GM12864 (cell line): ENCODE measurements around the gene LRRC17.

Experiments used
- DNase-seq: peaks from one replicate; pipeline ENCODE4 v3.0.0-alpha.2; 2011; ENCODE audit warnings: low read depth
- H3K4me3 ChIP-seq: 2 replicates; pipeline ENCODE4 v1.5.1; 2011; ENCODE audit warnings: mild to moderate bottlenecking, low read depth, low read length, control low read depth
- CTCF ChIP-seq: IDR thresholded peaks from 2 replicates; pipeline ENCODE4 v1.5.1; 2011; ENCODE audit warnings: low read depth, mild to moderate bottlenecking, moderate library complexity, low read length, control low read depth, inconsistent platforms; ENCODE audit errors: missing control alignments

The LRRC17 gene

GRCh38 chr7:102993718-102994029 is 80.9 kb downstream of the LRRC17 start:
- H3K4me3 ChIP-seq, result no peak overlapping the region
- TF ChIP-seq CTCF, result no peak
- DNase-seq, result no peak

- TF ChIP-seq CTCF, result no peak
- DNase-seq, result no peak
- H3K4me3 ChIP-seq, result no peak overlapping the region
These were observed 81.8 kb downstream of the LRRC17 start for GRCh38 chr7:102994567-102994966.
